Activated naive CD8-positive, alpha-beta T cell treated with anti-CD3 and anti-CD28 coated beads, Interleukin-2, amount 50 U/mL, for 24 hours (primary cell): ENCODE data around the gene JTB.

Source experiments
- ATAC-seq: fragments of 150-1000 bp; cut with Tn5 transposase; one replicate; pipeline ENCODE4 v1.10.0; 2021
- DNase-seq: peaks from one replicate; pipeline ENCODE4 v3.0.0; 2021
- H3K27ac Mint-ChIP-seq: one replicate; pipeline ENCODE4 v1.8.0; 2021; ENCODE audit warnings: mild to moderate bottlenecking, mixed read lengths
- H3K27me3 Mint-ChIP-seq: one replicate; pipeline ENCODE4 v1.8.0; 2021; ENCODE audit warnings: mixed read lengths
- H3K36me3 Mint-ChIP-seq: one replicate; pipeline ENCODE4 v1.8.0; 2021; ENCODE audit warnings: low read depth, mixed read lengths
- H3K4me1 Mint-ChIP-seq: one replicate; pipeline ENCODE4 v1.8.0; 2021; ENCODE audit warnings: mixed read lengths
- H3K4me3 Mint-ChIP-seq: one replicate; pipeline ENCODE4 v1.8.0; 2021; ENCODE audit warnings: mild to moderate bottlenecking, moderate library complexity, mixed read lengths
- H3K9me3 Mint-ChIP-seq: one replicate; pipeline ENCODE4 v1.8.0; 2021; ENCODE audit warnings: mixed read lengths

JTB gene

DNA sequence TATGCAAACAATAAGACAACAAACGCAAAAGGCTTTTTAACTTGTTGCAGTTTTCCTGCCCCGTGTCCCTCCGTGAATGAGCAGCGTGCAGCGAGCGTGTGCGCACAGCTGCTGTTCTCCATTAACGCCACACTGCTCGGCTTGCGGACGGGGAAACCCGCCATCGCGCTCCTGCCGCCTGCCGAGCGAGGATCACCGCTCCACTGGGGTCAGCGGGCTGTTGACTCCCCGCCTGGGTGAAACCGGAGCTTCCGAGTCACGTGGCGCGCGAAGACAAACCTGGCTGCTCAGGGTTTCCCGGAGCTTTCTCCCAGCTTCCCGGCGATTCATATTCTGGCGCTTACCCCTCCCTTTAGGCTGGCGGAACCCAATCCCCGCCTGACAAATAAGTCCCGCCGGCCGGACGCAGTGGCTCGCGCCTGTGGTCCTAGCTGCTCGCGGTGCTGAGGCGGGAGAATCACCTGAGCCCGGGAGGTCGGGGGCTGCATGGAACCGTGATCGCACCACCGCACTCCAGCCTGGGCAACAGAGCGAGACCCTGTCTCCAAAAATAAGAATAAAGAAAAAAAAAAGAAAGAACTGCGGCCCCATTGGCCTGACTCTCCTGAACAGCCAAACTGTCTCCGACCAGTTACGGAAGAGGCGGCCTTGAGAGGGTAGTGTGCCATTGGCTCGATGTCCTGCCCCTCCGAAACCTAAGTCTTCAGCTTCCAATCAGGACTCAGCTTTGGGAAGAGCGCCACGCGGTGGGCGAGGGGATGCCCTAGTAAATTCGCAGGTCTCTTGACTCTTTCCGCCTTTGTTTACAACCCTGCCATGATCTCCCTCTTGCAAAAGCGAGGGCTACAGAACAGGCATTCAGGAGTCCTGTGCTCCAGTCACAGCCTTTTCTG lies 10.1 kb downstream of the JTB start, which contains the start of gene CREB3L4:
CREB3L4 (plus strand) TSS at position 796 of the 893 bp plus-strand sequence. CDS start 624 bp downstream, outside the sequence.
- peaks cover 2% of the 10 kb centered on the region for H3K36me3 Mint-ChIP-seq
- H3K4me1 Mint-ChIP-seq = peaks cover 60% of the 10 kb centered on the region
- H3K9me3 Mint-ChIP-seq = no peaks in the 10 kb centered on the region
- peak; percentile 90 for ATAC-seq
- peak within 1 kb of the TSS; percentile 91 for H3K4me3 Mint-ChIP-seq
- H3K27me3 Mint-ChIP-seq = no peaks in the 10 kb centered on the region
- DNase-seq = peak; percentile 83
- H3K27ac Mint-ChIP-seq = peak within 1 kb of the TSS; percentile 92

DNA sequence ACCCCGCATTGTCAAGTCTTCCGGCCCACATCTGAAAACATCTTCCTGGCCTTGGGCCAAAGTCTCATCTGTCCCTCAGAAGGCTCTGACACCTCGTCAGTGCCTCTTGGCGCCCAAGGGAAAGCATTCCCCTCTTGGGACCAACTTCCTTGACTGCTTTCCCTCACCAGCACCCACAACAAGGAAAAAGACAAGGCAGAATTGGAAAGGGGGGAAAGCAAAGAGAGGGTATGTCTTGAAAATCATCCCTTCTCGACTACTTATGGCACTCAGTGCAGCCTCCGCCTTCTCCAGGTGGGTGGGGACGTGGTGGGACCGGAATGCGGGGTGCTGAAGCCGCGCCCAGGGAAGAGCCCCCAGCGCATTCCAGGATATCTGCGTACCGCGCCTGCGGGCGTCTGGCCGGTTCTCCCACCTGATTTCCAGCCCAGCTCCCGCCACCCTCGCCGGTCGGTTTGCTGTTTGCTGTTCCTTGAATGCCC lies 13.6 kb downstream of the JTB start:
- Mint-ChIP-seq H3K9me3 (no peaks in the 10 kb centered on the region), H3K27ac (peak overlapping the region; percentile 94), H3K4me3 (peak overlapping the region; percentile 89), H3K27me3 (no peaks in the 10 kb centered on the region), H3K4me1 (peaks cover 64% of the 10 kb centered on the region), H3K36me3 (peaks cover 16% of the 10 kb centered on the region)
- no peak for ATAC-seq
- DNase-seq = no peak

DNA sequence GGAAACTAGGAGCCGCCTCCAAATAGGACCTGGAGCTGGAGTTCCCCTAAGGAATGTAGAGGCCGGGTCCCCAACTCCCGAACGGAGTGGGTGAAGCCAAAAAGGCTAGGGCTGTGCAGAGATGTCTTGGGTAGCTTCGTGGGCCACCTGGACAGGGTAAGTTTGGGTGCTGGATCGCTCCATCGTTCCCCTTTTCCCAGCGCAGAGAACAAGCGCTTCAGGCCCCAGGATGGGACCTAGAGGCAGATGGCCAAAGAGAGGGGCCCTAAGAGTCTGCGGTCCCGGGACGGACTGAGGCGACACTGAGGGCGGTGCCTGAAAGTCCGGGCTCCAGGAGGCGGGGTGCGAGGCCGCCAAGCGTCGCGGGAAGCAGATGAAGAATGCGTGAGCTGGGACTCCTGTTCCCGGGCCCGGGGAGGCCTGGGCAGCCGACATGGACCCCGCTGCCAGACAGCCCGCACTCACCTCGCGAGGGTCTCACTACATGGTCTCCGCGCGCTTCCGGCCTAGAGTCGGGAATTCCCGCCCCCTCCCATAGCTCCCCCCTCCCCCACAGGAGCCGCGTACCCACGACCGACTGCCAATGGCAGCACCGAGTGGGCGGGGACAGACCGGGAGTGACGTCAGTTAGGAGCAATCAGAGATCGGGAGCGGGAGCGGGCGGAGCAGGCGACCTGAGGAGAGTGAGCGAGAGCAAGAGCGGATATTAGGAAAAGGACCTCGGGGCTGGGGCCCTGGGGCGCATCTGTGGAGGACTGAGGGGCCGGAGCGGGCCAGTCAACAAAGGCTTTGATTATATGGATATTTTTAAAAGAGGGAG lies 14.2 kb downstream of the JTB start, which contains the start of gene SLC39A1:
SLC39A1 (minus strand) TSS at position 508 of the 820 bp plus-strand sequence. CDS start 822 bp downstream, outside the sequence.
- H3K9me3 Mint-ChIP-seq = no peaks in the 10 kb centered on the region
- DNase-seq = peak; percentile 97
- no peaks in the 10 kb centered on the region for H3K27me3 Mint-ChIP-seq
- H3K27ac Mint-ChIP-seq = peak within 1 kb of the TSS; percentile 94
- peak within 1 kb of the TSS; percentile 89 for H3K4me3 Mint-ChIP-seq
- peak; percentile 44 for ATAC-seq
- H3K36me3 Mint-ChIP-seq = peaks cover 16% of the 10 kb centered on the region
- peaks cover 63% of the 10 kb centered on the region for H3K4me1 Mint-ChIP-seq

DNA sequence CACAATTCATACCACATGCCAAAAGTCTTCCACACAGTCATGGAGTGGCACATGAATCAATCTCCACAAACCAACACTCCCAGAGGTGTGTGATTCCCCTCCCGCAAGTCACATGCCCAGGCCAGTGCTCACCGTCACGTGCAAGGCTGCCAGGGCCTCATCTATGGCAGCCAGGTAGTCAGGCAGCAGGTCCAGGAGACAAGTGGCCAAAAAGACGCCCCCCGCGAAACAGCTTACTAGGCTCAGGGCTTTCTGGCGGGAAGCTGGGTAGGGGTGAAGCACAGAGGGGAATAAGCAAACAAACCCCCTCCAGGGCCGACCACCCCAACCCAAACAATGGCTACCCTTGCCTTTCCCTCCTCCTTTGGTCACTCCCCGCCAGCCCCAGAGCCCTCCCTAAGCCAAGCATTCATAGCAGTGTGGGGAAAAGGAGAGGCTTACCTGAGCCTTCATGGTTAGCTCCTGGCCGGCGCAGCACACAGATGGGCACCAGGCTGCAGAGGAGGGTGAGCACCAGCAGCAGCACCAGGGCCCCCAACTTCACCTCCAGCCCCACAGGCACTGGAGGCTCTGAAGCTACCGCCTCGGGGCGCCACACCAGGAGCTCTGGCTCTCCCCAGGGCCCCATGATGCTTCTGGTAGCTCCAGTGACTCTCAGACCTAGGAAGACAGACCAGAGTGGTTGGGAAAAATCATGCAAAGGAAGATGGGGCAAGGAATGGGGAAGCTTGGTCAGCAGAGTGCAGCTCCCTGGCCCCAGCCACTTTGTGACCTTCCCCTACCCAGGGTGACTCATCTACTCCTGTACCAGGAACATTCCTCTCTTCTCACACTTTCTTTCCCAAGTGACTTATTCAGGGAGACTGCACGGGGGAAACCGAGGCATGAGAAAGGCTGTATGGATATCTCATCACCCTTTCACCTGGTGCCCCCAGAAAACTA lies 15.1 kb downstream of the JTB start:
- Mint-ChIP-seq H3K36me3 (peaks cover 16% of the 10 kb centered on the region), H3K27me3 (no peaks in the 10 kb centered on the region), H3K27ac (peak overlapping the region; percentile 94), H3K4me1 (peaks cover 54% of the 10 kb centered on the region), H3K9me3 (no peaks in the 10 kb centered on the region), H3K4me3 (peak overlapping the region; percentile 89)
- ATAC-seq = no peak
- DNase-seq = no peak

DNA sequence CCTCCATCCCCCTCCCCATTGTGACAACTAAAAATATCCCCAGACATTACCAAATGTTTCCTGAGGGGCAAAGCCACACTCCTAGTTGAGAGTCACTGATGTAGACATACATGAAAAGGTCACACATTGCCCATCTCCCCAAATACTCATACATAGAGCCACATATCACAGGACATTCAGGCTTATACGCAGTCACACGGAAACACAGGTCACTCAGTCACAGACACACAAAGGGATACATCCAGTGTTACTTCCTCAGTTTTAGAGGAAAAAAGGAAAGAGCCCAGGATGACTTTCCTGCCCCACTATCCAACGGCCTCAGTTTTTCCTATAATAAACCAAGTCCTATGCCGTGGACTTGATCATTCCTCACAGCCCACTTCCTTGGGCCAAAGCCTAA lies 16.1 kb downstream of the JTB start:
- Mint-ChIP-seq H3K36me3 (peaks cover 19% of the 10 kb centered on the region), H3K27me3 (no peaks in the 10 kb centered on the region), H3K4me1 (peaks cover 56% of the 10 kb centered on the region), H3K27ac (peak overlapping the region; percentile 94), H3K9me3 (no peaks in the 10 kb centered on the region), H3K4me3 (peak overlapping the region; percentile 89)
- DNase-seq (no peak), ATAC-seq (no peak)

DNA sequence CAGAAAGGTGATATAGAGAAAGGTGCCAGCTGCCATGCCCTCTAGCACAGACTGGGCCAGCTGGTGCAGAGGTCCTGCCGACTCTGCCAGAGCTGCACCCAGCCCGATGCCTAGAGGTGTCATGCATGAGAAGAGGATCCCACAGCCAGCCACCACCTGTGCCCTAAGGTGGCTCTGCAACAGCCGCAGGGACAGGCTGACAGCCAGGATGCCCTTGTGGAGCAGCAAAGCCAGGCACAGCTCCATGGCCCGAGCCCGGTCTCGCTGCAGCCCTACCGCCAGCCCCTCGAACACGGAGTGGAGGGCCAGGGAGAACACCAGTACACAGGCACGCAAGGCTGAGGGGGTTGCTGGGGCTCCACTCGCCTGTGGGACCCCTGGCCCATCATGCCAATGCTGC lies 17.3 kb downstream of the JTB start:
- DNase-seq (no peak), ATAC-seq (no peak)
- Mint-ChIP-seq H3K4me3 (no peak overlapping the region), H3K4me1 (peaks cover 57% of the 10 kb centered on the region), H3K27ac (peak overlapping the region; percentile 90), H3K27me3 (no peaks in the 10 kb centered on the region), H3K9me3 (no peaks in the 10 kb centered on the region), H3K36me3 (peaks cover 17% of the 10 kb centered on the region)

DNA sequence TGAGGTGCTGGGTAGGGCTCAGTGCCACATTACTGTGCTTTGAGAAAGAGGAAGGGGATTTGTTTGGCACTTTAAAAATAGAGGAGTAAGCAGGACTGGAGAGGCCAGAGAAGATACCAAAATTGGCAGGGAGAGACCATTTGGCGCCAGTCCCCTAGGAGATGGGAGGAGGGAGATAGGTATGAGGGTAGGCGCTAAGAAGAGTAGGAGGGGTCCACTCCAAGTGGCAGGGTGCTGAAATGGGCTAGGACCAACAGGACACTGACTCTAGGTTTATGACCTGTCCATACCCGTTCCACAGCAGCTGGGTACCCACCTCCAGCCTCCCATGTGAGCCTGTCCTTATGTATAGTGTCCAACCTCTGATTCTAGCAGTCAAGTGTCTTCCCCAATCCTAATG lies 18.0 kb downstream of the JTB start:
- ATAC-seq = no peak
- no peaks in the 10 kb centered on the region for H3K9me3 Mint-ChIP-seq

DNA sequence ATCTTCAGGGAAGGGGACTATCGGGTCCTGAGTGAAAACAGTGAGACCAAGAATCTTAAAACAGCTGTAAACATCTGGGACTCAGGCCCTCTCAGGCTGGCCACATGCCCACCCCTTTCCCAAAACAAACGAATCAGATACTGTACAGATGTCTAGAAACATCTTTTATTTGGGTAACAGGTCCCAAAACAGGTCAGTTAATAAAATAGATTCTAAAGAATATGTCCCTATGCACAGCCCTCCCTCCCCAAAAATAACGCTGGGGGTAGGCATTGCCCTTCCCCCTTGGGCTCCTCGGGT lies 18.6 kb downstream of the JTB start:
- Mint-ChIP-seq H3K36me3 (peaks cover 21% of the 10 kb centered on the region), H3K4me1 (peaks cover 64% of the 10 kb centered on the region), H3K27ac (peak overlapping the region; percentile 90), H3K4me3 (peak overlapping the region; percentile 93), H3K9me3 (no peaks in the 10 kb centered on the region), H3K27me3 (no peaks in the 10 kb centered on the region)
- ATAC-seq = no peak
- no peak for DNase-seq

More for the DNA sequence above, 18.0 kb downstream of the JTB start:
- no peaks in the 10 kb centered on the region for H3K27me3 Mint-ChIP-seq
- no peak overlapping the region for H3K4me3 Mint-ChIP-seq
- DNase-seq = no peak
- H3K4me1 Mint-ChIP-seq = peaks cover 61% of the 10 kb centered on the region
- H3K36me3 Mint-ChIP-seq = peaks cover 17% of the 10 kb centered on the region
- H3K27ac Mint-ChIP-seq = peak overlapping the region; percentile 90

DNA sequence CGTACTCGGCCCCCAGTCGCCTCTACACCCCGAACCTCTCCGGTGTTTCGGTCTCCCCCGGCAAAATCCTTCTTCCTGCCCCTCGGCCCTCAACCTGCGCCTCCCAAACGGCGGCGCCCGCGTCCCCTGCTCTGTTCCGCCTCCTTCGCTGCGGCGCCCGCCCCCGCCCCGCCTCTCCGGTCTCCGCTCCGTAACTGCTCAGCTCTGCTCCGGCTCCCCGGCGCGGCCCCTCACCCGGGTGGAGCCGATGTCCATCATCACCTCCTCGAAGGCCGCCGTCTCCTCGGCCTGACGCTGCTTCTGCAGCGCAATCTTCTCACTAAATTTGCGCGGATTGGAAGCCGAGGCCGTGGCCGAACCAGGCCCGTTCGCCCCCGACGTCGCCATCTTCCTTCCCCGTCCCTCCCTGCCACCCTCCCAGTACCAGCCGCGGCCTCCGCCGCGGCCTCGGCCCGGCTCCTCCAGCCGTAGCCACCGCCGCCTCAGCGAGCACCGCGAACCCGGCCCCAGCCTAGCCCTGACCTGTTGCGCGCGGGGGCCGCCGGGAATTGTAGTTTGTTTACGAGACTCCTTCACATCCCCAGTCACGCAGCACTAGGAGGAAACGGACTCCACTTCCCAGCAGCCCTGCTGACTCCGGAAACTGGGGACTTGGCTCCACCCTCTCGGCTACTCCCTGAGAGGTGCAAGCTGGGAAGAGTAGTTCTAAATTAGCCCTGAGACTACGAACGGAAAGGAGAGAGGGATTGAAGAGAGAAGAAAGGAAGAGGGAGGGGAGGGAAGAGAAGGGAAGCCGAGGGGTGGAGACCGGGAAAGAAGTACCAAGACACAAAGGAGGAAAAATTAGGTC lies 19.1 kb downstream of the JTB start, which contains the start of gene CRTC2:
CRTC2 (minus strand) TSS at position 502 of the 850 bp plus-strand sequence; CDS start at position 387, 115 bp downstream.
- peak within 1 kb of the TSS; percentile 90 for H3K27ac Mint-ChIP-seq
- peak; percentile 90 for ATAC-seq
- H3K4me3 Mint-ChIP-seq = peak within 1 kb of the TSS; percentile 93
- no peaks in the 10 kb centered on the region for H3K9me3 Mint-ChIP-seq
- DNase-seq = peak; percentile 96
- H3K36me3 Mint-ChIP-seq = peaks cover 23% of the 10 kb centered on the region
- peaks cover 61% of the 10 kb centered on the region for H3K4me1 Mint-ChIP-seq
- H3K27me3 Mint-ChIP-seq = no peaks in the 10 kb centered on the region

DNA sequence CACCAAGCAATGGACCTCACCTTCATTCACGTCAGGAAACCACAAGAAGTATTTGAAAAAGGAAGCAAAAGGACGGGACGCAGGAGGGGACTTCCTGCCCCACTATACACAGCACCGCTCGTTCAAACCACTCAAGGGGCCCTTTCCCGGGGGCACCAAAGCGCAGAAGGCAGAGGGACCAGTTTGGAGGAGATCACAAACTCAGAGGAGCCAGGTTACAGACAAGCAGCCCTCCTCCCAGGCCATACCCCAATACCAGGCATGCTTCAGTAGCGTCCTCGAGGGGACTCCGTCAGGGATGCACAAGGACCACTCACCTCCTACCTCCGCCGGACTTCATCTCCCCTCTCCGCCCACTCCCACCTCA lies 19.7 kb downstream of the JTB start:
- Mint-ChIP-seq H3K36me3 (peaks cover 26% of the 10 kb centered on the region), H3K27me3 (no peaks in the 10 kb centered on the region), H3K9me3 (no peaks in the 10 kb centered on the region), H3K4me3 (peak overlapping the region; percentile 93), H3K27ac (peak overlapping the region; percentile 90), H3K4me1 (peaks cover 59% of the 10 kb centered on the region)
- peak; percentile 51 for DNase-seq
- ATAC-seq = peak; percentile 5

DNA sequence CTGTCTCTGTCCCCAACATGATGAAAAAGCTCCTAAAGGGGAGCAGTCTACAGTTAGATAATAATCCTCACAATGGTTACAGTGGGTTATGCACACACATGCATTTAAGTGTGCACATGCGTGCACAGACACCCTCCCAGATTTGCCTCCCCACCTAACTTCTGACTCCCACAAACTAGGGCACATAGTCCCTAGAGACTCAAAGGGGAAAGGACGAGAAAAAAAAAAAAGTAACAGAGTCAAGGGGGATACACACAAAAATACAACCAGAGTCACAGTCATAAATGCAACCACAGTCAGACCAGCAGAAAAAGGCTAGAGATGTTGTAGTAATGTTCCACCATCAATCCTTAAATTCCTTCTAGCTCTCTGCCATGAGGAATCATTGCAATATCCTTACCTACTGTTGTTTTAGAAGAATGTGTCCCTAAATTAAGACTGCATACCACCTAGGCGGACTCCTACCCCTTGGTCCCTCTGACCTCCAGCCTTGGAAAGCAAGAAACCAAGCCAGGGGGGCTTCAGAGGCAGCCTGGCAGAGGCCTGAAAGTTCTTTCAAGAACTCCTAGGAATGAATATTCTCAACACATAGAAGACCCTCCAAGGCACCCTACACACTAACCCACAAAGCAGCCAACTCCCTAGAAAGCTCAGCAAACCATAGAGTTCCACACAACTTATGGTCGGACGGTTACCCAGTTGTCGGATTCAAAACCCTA lies 20.3 kb downstream of the JTB start:
- H3K4me1 Mint-ChIP-seq = peaks cover 53% of the 10 kb centered on the region
- ATAC-seq (no peak), DNase-seq (no peak)
- no peaks in the 10 kb centered on the region for H3K9me3 Mint-ChIP-seq
- no peaks in the 10 kb centered on the region for H3K27me3 Mint-ChIP-seq
- H3K4me3 Mint-ChIP-seq = peak overlapping the region; percentile 93
- H3K27ac Mint-ChIP-seq = peak overlapping the region; percentile 90
- H3K36me3 Mint-ChIP-seq = peaks cover 26% of the 10 kb centered on the region

DNA sequence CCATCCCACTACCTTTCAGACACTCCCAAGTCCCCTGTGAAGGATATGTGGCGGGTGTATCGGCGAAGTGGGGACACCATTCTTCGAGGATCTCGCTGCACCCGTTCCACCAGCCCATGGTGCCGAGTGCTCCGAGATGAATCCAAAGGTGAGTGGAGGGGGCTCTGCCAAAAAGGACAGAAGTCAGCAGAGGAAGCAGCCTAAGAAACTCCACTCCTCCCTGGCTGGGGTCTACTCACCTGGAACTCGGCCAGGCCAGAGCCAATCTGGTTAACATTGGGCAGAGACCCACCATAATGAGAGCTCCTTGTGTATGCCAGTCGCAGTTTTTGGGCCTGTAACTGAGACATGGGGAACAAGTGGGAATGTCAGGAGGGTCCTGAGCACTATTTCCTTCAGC lies 22.6 kb downstream of the JTB start:
- ATAC-seq = no peak
- H3K36me3 Mint-ChIP-seq = peaks cover 24% of the 10 kb centered on the region
- peak overlapping the region; percentile 38 for H3K27ac Mint-ChIP-seq
- no peak overlapping the region for H3K4me3 Mint-ChIP-seq
- H3K4me1 Mint-ChIP-seq = peaks cover 40% of the 10 kb centered on the region
- no peak for DNase-seq
- H3K9me3 Mint-ChIP-seq = no peaks in the 10 kb centered on the region
- no peaks in the 10 kb centered on the region for H3K27me3 Mint-ChIP-seq
